ENCODE results near the gene FLRT3. TPM values are rescaled to one million over a fixed set of nuclear protein-coding genes. Genes with fewer than 3 reads are reported as not detected.

The FLRT3 gene
- total RNA-seq, 2 experiments from 2014 or later = not detected

DNA sequence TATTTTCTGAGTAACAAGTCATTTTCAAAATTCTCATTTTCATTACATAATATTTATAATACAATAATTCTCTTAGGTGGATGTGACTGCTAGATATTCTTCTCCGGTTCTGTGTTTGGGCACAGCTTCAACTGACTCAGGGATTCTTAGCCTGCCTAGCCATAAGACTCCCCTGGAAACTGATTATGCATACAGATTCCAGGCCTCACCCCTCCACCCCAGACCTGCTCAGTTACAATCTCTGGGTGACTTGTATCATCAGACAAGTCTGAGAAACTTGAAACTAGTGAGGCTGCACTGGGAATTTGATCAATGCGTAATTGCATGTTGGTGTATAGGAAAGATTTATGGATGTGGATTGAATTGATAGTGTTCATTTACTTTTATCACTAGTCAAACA lies 25.4 kb downstream of the FLRT3 start:
- Histone ChIP-seq H3K27ac (ENCODE audit: low read depth, low read length, poor library complexity, severe bottlenecking) (no peak overlapping the region), H3K9me2 (ENCODE audit: insufficient read depth, low read length) (no peaks in the 10 kb centered on the region), H3K4me2 (ENCODE audit: low read length) (no peak overlapping the region), H3K79me2 (ENCODE audit: insufficient read depth, low read depth, low read length) (no peaks in the 10 kb centered on the region), H2AFZ (ENCODE audit: low read length) (no peak overlapping the region), H3K36me3 (ENCODE audit: insufficient read depth, low read length) (no peaks in the 10 kb centered on the region), H3K4me1 (ENCODE audit: insufficient read depth, low read length, poor library complexity, severe bottlenecking) (no peaks in the 10 kb centered on the region), H3K9me3 (ENCODE audit: low read length) (no peaks in the 10 kb centered on the region), H3K4me3 (ENCODE audit: low read depth, low read length, poor library complexity, severe bottlenecking) (no peak overlapping the region), H4K20me1 (ENCODE audit: insufficient read depth, low read length) (no peaks in the 10 kb centered on the region)
- TF ChIP-seq, protein P1, sequence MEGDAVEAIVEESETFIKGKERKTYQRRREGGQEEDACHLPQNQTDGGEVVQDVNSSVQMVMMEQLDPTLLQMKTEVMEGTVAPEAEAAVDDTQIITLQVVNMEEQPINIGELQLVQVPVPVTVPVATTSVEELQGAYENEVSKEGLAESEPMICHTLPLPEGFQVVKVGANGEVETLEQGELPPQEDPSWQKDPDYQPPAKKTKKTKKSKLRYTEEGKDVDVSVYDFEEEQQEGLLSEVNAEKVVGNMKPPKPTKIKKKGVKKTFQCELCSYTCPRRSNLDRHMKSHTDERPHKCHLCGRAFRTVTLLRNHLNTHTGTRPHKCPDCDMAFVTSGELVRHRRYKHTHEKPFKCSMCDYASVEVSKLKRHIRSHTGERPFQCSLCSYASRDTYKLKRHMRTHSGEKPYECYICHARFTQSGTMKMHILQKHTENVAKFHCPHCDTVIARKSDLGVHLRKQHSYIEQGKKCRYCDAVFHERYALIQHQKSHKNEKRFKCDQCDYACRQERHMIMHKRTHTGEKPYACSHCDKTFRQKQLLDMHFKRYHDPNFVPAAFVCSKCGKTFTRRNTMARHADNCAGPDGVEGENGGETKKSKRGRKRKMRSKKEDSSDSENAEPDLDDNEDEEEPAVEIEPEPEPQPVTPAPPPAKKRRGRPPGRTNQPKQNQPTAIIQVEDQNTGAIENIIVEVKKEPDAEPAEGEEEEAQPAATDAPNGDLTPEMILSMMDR (conservative IDR thresholded peaks at IDR 0.05; ENCODE audit: low read length) = no peak
- TF ChIP-seq EZH2phosphoT487 (IDR thresholded peaks at IDR 0.05; ENCODE audit: borderline replicate concordance, low read depth, low read length) = no peak
- ChIA-PET POLR2A (no interaction called here), CTCF (ENCODE audit: unreplicated experiment) (no interaction called here)
- no TSS peak for BruUV-seq (replicated peaks)
- DNase-seq (ENCODE audit: low spot score) = no peak
- intact Hi-C loops (cut with micrococcal nuclease; ENCODE audit: unreplicated experiment) = no loop called here

- no peaks in the 10 kb centered on the region for H4K20me1 ChIP-seq (ENCODE audit: insufficient read depth, low read length)
- H3K27ac ChIP-seq (ENCODE audit: low read depth, low read length, poor library complexity, severe bottlenecking) = no peak overlapping the region
- ChIA-PET POLR2A (no interaction called here), CTCF (ENCODE audit: unreplicated experiment) (no interaction called here)
- no peak overlapping the region for H2AFZ ChIP-seq (ENCODE audit: low read length)
- DNase-seq (ENCODE audit: low spot score) = no peak
- no peaks in the 10 kb centered on the region for H3K4me1 ChIP-seq (ENCODE audit: insufficient read depth, low read length, poor library complexity, severe bottlenecking)
- no peak overlapping the region for H3K4me3 ChIP-seq (ENCODE audit: low read depth, low read length, poor library complexity, severe bottlenecking)
- no peaks in the 10 kb centered on the region for H3K36me3 ChIP-seq (ENCODE audit: insufficient read depth, low read length)
- BruUV-seq (replicated peaks) = no TSS peak
- TF ChIP-seq EZH2phosphoT487 (IDR thresholded peaks at IDR 0.05; ENCODE audit: borderline replicate concordance, low read depth, low read length) = no peak
- TF ChIP-seq, protein P1 (conservative IDR thresholded peaks at IDR 0.05; ENCODE audit: low read length) = no peak
- intact Hi-C loops (cut with micrococcal nuclease; ENCODE audit: unreplicated experiment) = no loop called here
- no peaks in the 10 kb centered on the region for H3K9me3 ChIP-seq (ENCODE audit: low read length)
- H3K4me2 ChIP-seq (ENCODE audit: low read length) = no peak overlapping the region
- no peaks in the 10 kb centered on the region for H3K9me2 ChIP-seq (ENCODE audit: insufficient read depth, low read length)
- H3K79me2 ChIP-seq (ENCODE audit: insufficient read depth, low read depth, low read length) = no peaks in the 10 kb centered on the region
Measured at GRCh38 chr20:14310977-14311627, 26.3 kb downstream of the FLRT3 start.

GRCh38 chr20:14307956-14308355 lies 29.5 kb downstream of the FLRT3 start:
- no peak overlapping the region for H3K4me2 ChIP-seq (ENCODE audit: low read length)
- H3K79me2 ChIP-seq (ENCODE audit: insufficient read depth, low read depth, low read length) = no peaks in the 10 kb centered on the region
- no peak overlapping the region for H3K27ac ChIP-seq (ENCODE audit: low read depth, low read length, poor library complexity, severe bottlenecking)
- H3K4me1 ChIP-seq (ENCODE audit: insufficient read depth, low read length, poor library complexity, severe bottlenecking) = no peaks in the 10 kb centered on the region
- DNase-seq (ENCODE audit: low spot score) = no peak
- H3K36me3 ChIP-seq (ENCODE audit: insufficient read depth, low read length) = no peaks in the 10 kb centered on the region
- no TSS peak for BruUV-seq (replicated peaks)
- intact Hi-C loops (cut with micrococcal nuclease; ENCODE audit: unreplicated experiment) = no loop called here
- TF ChIP-seq, protein P1 (conservative IDR thresholded peaks at IDR 0.05; ENCODE audit: low read length) = no peak
- no peak for TF ChIP-seq EZH2phosphoT487 (IDR thresholded peaks at IDR 0.05; ENCODE audit: borderline replicate concordance, low read depth, low read length)
- H2AFZ ChIP-seq (ENCODE audit: low read length) = no peak overlapping the region
- ChIA-PET POLR2A (no interaction called here), CTCF (ENCODE audit: unreplicated experiment) (no interaction called here)
- H3K9me3 ChIP-seq (ENCODE audit: low read length) = no peaks in the 10 kb centered on the region
- no peaks in the 10 kb centered on the region for H3K9me2 ChIP-seq (ENCODE audit: insufficient read depth, low read length)
- no peaks in the 10 kb centered on the region for H4K20me1 ChIP-seq (ENCODE audit: insufficient read depth, low read length)
- no peak overlapping the region for H3K4me3 ChIP-seq (ENCODE audit: low read depth, low read length, poor library complexity, severe bottlenecking)
